Panc1 (cell line): ENCODE measurements around the gene RBMS3. TPM values are rescaled to one million over a fixed set of nuclear protein-coding genes. Genes with fewer than 3 reads are reported as not detected.

Experiments used
- ATAC-seq: fragments of 200-7000 bp; cut with Tn5 transposase; 2 replicates; pipeline ENCODE4 v1.9.1; 2020; ENCODE audit warnings: mild to moderate bottlenecking, moderate library complexity
- BruUV-seq: library from RNA; stranded (reverse); fragments of 400-500 nt; replicated peaks from 2 replicates; lab custom pipeline; 2021; lab: Mats Ljungman, UMichigan
- CTCF ChIA-PET: fragments of 300-600 bp; sonication (Branson Sonifier 250); formaldehyde crosslinking; loops from one replicate; lab custom pipeline; 2022; ENCODE audit warnings: antibody characterized with exemption; lab: Charles Lee
- POLR2A ChIA-PET: fragments of 300-600 bp; sonication (Branson Sonifier 250); formaldehyde crosslinking; loops from one replicate; lab custom pipeline; 2022; ENCODE audit warnings: antibody characterized with exemption; lab: Charles Lee
- DNase-seq: peaks from one replicate; pipeline ENCODE4 v3.0.0-alpha.2; 2010; ENCODE audit warnings: low read depth, low spot score
- H3K27ac ChIP-seq: 2 replicates; pipeline ENCODE4 v1.5.1; 2011; ENCODE audit warnings: mild to moderate bottlenecking, low read length, inconsistent platforms
- H3K27me3 ChIP-seq: fragments of 200-500 bp; sonication (Bioruptor generic); 2 replicates; pipeline ENCODE4 v1.6.0; 2014; ENCODE audit warnings: low read length, inconsistent platforms; ENCODE audit not compliant: control insufficient read depth, insufficient read depth
- H3K36me3 ChIP-seq: fragments of 200-500 bp; sonication (Bioruptor generic); 2 replicates; pipeline ENCODE4 v1.5.1; 2014; ENCODE audit warnings: inconsistent platforms, mild to moderate bottlenecking, low read length, moderate library complexity; ENCODE audit not compliant: control insufficient read depth, insufficient read depth
- H3K4me1 ChIP-seq: 2 replicates; pipeline ENCODE4 v1.5.1; 2011; ENCODE audit warnings: inconsistent platforms, mild to moderate bottlenecking, low read length, moderate library complexity; ENCODE audit not compliant: control insufficient read depth, insufficient read depth
- H3K4me3 ChIP-seq, 2 experiments: 2 replicates each; pipeline ENCODE4 v1.5.1; 2011 to 2012; ENCODE audit warnings: low read depth in 2 of 2, low read length in 2 of 2, mild to moderate bottlenecking in 2 of 2, inconsistent platforms in 1 of 2, moderate library complexity in 1 of 2
- H3K9me3 ChIP-seq: fragments of 200-500 bp; sonication (Bioruptor generic); 2 replicates; pipeline ENCODE4 v1.5.1; 2014; ENCODE audit warnings: low read depth, mild to moderate bottlenecking, inconsistent platforms, low read length, moderate library complexity; ENCODE audit not compliant: control insufficient read depth, insufficient read depth
- POLR2AphosphoS5 ChIP-seq: IDR thresholded peaks from 2 replicates; pipeline ENCODE4 v1.6.1; 2012; ENCODE audit warnings: mild to moderate bottlenecking, low read depth, low read length, moderate library complexity
- SIN3A ChIP-seq: IDR thresholded peaks from 2 replicates; pipeline ENCODE4 v1.6.1; 2012; ENCODE audit warnings: low read depth, mild to moderate bottlenecking, low read length, moderate library complexity, borderline replicate concordance; ENCODE audit not compliant: insufficient read depth
- TCF7L2 ChIP-seq: IDR thresholded peaks from 2 replicates; pipeline ENCODE4 v1.6.1; 2011; ENCODE audit warnings: mild to moderate bottlenecking, low read depth, low read length, inconsistent platforms
- in situ Hi-C: cut with HindIII; loops from 2 replicates; pipeline ENCODE4 v1.10.0; 2016; ENCODE audit warnings: low sequenced_read_pairs, low pct_unique_long_range_greater_than_20kb
- intact Hi-C: fragments of 100-400 bp; cut with micrococcal nuclease; formaldehyde crosslinking; loops from one replicate; pipeline ENCODE4 v1.10.0; 2022; ENCODE audit not compliant: unreplicated experiment
- total RNA-seq: library from RNA; stranded (reverse); gene quantifications from one replicate; pipeline ENCODE4 v1.2.1, GENCODE V29; 2021; ENCODE audit not compliant: unreplicated experiment
- TF ChIP-seq, protein P1 (sequence below), 2 experiments: IDR thresholded peaks; 2 replicates each; pipeline ENCODE4 v1.6.1; 2011 to 2012; ENCODE audit warnings: low read depth in 2 of 2, control low read depth in 1 of 2, low read length in 1 of 2, mild to moderate bottlenecking in 1 of 2, moderate library complexity in 1 of 2; ENCODE audit not compliant: insufficient read depth in 1 of 2
- TF ChIP-seq, protein P2 (sequence below): fragments of 450-650 bp; IDR thresholded peaks from 2 replicates; pipeline ENCODE4 v1.5.1; 2017; ENCODE audit warnings: mild to moderate bottlenecking

RBMS3 gene
- total RNA-seq, 1 experiment from 2014 or later: 1.1 TPM

DNA sequence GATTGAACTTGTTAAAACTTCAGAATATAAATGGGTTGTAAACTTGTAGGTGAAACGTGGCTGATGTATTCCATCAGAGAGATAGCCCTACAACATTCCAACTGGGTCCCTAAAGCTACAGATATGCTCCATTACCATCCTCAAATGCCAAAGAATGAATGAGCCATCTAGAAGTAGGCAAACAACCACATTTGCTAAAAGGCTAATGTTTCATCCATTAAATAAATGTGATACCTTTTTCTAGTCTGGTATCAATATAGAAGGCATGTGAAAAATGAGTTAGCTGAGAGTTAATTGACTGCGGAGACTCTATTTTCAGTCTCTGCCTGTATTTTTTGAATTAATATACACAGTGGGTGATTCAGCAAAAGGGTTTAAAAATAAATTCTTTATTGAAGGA, 203.8 kb downstream of the RBMS3 start:
- intact Hi-C loops (no loop called here), in situ Hi-C loops (no loop called here)
- Histone ChIP-seq H3K4me1 (no peaks in the 10 kb centered on the region), H3K27me3 (no peaks in the 10 kb centered on the region), H3K27ac (no peak overlapping the region), H3K36me3 (no peaks in the 10 kb centered on the region), H3K4me3 (no peak overlapping the region), H3K9me3 (no peaks in the 10 kb centered on the region)
- DNase-seq: no peak
- CTCF ChIA-PET: no interaction called here
- TF ChIP-seq TCF7L2: no peak
- no peak for TF ChIP-seq POLR2AphosphoS5
- no peak for TF ChIP-seq SIN3A
- TF ChIP-seq, protein P1, sequence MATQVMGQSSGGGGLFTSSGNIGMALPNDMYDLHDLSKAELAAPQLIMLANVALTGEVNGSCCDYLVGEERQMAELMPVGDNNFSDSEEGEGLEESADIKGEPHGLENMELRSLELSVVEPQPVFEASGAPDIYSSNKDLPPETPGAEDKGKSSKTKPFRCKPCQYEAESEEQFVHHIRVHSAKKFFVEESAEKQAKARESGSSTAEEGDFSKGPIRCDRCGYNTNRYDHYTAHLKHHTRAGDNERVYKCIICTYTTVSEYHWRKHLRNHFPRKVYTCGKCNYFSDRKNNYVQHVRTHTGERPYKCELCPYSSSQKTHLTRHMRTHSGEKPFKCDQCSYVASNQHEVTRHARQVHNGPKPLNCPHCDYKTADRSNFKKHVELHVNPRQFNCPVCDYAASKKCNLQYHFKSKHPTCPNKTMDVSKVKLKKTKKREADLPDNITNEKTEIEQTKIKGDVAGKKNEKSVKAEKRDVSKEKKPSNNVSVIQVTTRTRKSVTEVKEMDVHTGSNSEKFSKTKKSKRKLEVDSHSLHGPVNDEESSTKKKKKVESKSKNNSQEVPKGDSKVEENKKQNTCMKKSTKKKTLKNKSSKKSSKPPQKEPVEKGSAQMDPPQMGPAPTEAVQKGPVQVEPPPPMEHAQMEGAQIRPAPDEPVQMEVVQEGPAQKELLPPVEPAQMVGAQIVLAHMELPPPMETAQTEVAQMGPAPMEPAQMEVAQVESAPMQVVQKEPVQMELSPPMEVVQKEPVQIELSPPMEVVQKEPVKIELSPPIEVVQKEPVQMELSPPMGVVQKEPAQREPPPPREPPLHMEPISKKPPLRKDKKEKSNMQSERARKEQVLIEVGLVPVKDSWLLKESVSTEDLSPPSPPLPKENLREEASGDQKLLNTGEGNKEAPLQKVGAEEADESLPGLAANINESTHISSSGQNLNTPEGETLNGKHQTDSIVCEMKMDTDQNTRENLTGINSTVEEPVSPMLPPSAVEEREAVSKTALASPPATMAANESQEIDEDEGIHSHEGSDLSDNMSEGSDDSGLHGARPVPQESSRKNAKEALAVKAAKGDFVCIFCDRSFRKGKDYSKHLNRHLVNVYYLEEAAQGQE (IDR thresholded peaks at IDR 0.05; ENCODE audit: insufficient read depth in 1 of 2, low read depth in 2 of 2, low read length in 1 of 2): no peak
- TF ChIP-seq, protein P2, sequence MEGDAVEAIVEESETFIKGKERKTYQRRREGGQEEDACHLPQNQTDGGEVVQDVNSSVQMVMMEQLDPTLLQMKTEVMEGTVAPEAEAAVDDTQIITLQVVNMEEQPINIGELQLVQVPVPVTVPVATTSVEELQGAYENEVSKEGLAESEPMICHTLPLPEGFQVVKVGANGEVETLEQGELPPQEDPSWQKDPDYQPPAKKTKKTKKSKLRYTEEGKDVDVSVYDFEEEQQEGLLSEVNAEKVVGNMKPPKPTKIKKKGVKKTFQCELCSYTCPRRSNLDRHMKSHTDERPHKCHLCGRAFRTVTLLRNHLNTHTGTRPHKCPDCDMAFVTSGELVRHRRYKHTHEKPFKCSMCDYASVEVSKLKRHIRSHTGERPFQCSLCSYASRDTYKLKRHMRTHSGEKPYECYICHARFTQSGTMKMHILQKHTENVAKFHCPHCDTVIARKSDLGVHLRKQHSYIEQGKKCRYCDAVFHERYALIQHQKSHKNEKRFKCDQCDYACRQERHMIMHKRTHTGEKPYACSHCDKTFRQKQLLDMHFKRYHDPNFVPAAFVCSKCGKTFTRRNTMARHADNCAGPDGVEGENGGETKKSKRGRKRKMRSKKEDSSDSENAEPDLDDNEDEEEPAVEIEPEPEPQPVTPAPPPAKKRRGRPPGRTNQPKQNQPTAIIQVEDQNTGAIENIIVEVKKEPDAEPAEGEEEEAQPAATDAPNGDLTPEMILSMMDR: no peak
- no TSS peak for BruUV-seq
- ATAC-seq: no peak
- POLR2A ChIA-PET: no interaction called here

DNA sequence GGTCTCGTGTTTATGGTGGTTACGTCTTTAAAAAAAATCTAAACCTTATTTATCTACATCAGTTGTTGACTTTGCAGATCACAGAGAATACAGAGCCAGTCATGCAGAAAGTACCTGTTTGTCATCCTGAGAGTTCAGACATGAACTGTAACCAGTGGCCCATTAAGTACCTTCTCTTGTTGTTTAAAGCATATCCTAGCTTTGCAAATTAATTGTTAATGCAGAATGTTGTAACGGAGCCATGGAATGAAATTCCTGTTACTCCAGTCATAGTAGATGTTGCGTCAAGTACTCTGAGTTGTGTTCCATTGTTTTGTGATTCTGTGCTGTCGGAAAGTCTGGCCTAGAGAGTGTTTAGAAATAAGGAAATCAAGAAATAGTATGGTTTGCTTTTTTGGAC, 205.2 kb downstream of the RBMS3 start:
- no peaks in the 10 kb centered on the region for H3K4me1 ChIP-seq
- BruUV-seq: no TSS peak
- DNase-seq (no peak), ATAC-seq (no peak)
- in situ Hi-C loops (no loop called here), intact Hi-C loops (no loop called here)
- H3K4me3 ChIP-seq: no peak overlapping the region
- TF ChIP-seq, protein P2: no peak
- TF ChIP-seq TCF7L2 (no peak), SIN3A (no peak), POLR2AphosphoS5 (no peak)
- TF ChIP-seq, protein P1 (IDR thresholded peaks at IDR 0.05; ENCODE audit: insufficient read depth in 1 of 2, low read depth in 2 of 2, low read length in 1 of 2): no peak
- ChIA-PET CTCF (no interaction called here), POLR2A (no interaction called here)
- no peaks in the 10 kb centered on the region for H3K36me3 ChIP-seq
- H3K27ac ChIP-seq: no peak overlapping the region
- no peaks in the 10 kb centered on the region for H3K27me3 ChIP-seq
- H3K9me3 ChIP-seq: no peaks in the 10 kb centered on the region
